Measurements from ENCODE around the gene SPEM1.

SPEM1 gene

DNA sequence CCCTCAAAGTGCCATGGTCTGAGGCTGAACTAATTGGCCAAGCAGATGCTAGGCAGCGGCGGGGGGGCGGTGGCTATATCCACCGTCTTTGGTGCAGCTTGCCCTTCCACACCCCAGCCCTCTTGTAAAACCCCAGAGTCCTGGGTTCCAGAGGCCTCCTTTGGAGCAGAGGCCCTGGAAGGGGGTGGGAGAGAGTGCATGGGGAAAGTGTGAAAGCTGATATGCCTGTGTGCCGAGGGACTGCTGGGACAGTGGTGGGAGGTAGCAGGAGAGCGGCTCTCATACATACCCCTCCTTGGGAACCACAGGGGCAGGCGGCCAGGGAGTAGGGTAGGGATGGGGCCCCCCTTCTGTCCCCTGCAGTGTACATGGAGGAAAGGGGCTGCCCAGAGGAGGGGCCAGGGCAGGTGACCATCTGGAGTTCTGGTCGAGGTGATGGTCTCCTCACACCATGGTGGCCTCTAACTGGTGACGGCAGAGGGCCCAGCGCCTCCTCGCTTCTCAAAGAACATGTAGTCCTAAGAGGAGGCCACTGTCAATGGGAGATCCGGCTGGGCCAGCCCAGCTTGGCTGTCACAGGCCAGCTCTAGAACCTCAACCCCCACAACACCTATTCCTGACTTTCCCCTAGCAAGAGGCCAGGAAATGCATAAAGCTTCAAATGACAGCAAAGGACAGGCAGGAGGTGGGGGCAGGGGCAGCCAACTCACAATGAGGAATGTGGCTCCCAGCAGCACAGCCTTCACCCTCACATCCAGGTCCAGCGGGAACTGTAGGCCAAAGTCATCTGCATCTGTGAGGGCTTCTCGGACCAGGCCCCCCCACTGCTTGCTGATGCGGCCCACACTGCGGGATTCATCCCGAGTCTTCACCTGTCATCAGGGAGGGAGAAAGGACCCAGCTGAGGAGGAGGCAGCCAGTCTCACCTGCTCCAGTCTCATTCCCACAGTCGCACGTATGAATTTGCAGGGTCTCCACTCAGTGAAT, 29.9 kb upstream of the SPEM1 start:
- Mint-ChIP-seq H3K27ac (peak overlapping the region; percentile 39 to 71), H3K4me1 (ENCODE audit: low read depth in 2 of 2) (peaks cover 22 to 24% of the 10 kb centered on the region in 2 donors), H3K27me3 (no peaks in the 10 kb centered on the region), H3K9me3 (no peaks in the 10 kb centered on the region), H3K4me3 (no peak overlapping the region), H3K36me3 (ENCODE audit: insufficient read depth) (peaks cover 29% of the 10 kb centered on the region)
- DNase-seq (no peak), ATAC-seq (replicated peaks) (no peak)

DNA sequence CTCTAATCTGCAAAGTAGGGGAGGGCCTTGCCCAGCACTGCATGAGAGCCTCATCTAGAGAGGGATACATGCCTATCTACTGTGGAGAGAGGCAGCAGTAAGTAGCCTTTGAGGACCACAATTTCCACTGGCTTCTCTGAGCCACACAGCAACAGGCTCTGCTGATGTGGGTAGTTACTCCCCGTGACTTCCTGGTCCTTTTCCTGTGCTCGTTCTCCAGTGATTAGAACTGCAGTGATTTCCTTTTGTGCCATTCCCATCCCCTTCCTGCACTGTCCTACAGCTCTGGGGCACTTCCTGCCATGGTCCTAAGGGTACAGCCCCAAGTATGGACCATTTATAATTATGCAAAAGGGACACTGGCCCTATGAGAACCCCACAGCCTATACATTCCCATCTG, 28.8 kb upstream of the SPEM1 start:
- ATAC-seq (replicated peaks) (no peak), DNase-seq (no peak)
- no peaks in the 10 kb centered on the region for H3K27me3 Mint-ChIP-seq
- H3K36me3 Mint-ChIP-seq (ENCODE audit: insufficient read depth), result peaks cover 29% of the 10 kb centered on the region
- H3K4me3 Mint-ChIP-seq, result no peak overlapping the region
- peak overlapping the region in 1 of 2 donors; percentile 63 for H3K27ac Mint-ChIP-seq
- H3K9me3 Mint-ChIP-seq, result no peaks in the 10 kb centered on the region
- H3K4me1 Mint-ChIP-seq (ENCODE audit: low read depth in 2 of 2), result peaks cover 22 to 24% of the 10 kb centered on the region in 2 donors

DNA sequence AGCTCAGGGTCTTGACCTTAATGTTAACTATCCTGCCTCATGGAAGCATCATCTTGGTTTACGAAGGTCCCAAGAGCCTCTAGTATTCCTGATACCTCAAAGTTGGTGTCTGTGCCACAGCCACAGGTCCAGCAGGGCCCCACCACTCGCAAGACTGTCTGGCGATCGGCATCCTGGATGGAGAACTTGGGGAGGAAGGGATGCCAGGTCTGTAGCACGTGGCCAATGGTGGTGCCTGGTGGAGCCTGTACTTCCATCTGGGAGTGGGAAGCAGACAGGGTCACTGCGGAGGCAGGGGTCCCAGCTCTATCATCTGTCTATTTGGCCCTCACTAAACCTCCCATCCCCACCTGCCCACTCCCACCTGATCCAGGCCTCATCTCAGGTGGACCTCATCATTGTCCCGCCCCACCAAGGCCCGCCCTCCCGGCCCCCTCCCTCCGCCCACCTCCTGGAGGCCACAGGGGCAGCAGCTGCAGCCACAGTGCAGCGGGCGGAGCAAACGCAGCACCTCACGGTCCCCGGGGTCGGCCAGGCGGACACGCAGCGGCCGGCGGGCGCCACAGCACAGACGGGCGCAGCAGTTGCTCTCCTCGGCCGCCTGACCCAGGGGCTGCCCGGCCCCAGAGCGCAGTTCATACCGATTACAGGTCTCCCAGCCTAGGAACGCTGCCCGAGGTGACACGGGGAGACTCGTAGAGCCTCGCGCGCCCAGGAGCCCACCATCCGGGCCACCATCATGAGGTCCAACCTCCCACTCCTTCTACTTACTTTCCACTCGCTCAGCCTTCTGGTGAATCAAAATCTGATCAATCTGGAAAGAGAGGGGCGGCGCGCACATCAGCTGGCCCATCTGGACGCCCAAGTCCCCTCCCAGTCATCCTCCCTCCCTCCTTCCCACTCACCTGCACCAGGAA, 27.2 kb upstream of the SPEM1 start:
- ATAC-seq (replicated peaks), result no peak
- Mint-ChIP-seq H3K9me3 (no peaks in the 10 kb centered on the region), H3K27me3 (no peaks in the 10 kb centered on the region), H3K27ac (peak overlapping the region; percentile 95 to 96), H3K36me3 (ENCODE audit: insufficient read depth) (peaks cover 24% of the 10 kb centered on the region), H3K4me1 (ENCODE audit: low read depth in 2 of 2) (peaks cover 20 to 24% of the 10 kb centered on the region in 2 donors), H3K4me3 (peak overlapping the region; percentile 92 to 97)
- DNase-seq, result no peak

DNA sequence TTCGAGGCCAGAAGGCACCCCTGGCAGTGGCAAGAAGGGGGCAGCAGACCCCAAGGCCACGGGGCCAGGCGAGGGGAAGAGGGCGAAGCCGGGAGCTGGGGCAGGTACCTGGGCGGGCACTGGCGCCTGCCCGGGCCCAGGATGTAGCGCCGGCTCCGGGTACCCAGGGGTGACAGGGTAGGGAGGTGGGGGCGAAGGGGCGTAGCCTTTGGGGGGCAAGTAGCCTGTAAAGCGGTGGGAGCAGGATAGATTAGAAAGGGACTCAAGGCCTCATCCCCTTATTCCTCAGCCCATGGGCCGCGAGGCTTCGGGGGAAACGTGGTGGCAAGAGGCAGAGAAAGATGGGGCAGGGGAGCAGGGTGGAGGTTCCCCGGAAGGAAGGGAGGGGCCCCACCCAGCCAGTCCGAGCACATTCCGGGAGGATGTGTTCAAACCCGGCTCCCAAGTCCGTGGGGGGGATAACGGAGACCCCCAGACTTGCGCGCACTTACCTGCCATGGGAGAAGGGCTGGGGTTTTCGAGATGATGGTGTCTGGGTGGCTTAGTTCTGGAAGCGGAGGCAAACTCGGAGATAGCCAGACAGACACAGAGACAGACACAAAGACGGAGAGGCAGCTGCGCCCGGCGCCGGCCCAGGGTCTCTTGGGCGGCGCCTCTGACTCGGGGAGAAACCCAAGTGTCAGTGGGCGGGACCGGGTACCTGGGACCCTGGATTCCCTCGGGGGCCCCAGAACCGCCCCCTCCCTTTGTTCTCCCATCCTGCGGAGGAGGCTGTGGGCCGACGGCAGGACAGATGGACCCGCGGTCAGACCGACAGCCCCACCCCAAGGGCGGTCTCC, 26.3 kb upstream of the SPEM1 start:
- H3K9me3 Mint-ChIP-seq, result no peaks in the 10 kb centered on the region
- ATAC-seq (replicated peaks) (peak; percentile 72), DNase-seq (peak in 2 of 3 experiments; percentile 69 to 70)
- no peaks in the 10 kb centered on the region for H3K27me3 Mint-ChIP-seq
- peaks cover 24% of the 10 kb centered on the region for H3K36me3 Mint-ChIP-seq (ENCODE audit: insufficient read depth)
- H3K4me1 Mint-ChIP-seq (ENCODE audit: low read depth in 2 of 2), result peaks cover 20 to 24% of the 10 kb centered on the region in 2 donors
- peak overlapping the region; percentile 95 to 96 for H3K27ac Mint-ChIP-seq
- peak overlapping the region; percentile 92 to 97 for H3K4me3 Mint-ChIP-seq

DNA sequence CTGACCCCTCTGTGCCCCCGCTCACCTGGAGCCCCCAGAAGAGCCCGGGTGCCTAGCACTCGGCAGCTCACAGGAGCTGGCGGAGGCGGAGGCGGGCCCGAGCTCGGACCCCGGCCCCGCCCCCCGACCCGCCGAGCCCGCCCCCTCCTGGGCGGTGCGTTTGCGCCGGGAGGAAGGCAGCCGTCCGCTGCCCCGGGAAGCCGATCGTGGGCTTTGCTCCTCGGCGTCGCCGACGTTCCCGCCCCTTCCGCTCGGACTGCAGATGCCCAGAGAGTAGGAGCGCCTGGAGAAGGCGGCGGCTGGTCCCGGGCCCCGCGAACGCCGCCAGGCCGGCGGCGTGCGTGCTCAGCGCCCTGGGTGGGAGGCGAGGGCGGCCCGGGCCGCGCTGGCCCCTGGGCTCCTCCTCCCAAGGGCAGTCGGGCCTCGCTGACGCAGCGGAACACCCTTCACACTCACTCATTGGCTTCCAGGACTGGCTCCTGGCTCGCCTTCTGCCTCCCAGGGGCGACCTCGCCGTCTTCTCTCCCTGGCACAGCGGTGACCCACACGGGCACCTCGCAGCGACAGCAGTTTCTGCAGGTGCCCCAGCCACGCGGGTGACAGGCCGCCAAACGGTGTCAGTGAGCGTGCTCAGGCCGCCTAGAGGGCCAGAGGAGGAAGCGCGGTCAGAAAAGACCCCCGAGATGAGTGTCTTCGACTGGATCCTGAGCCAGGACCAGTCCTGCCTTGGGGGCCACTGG, 25.5 kb upstream of the SPEM1 start, which contains the start of gene PLSCR3:
TSS of gene PLSCR3 (minus strand) at position 74 of the 740 bp plus-strand sequence. CDS start 415 bp downstream, outside the sequence.
- Mint-ChIP-seq H3K9me3 (no peaks in the 10 kb centered on the region), H3K27me3 (no peaks in the 10 kb centered on the region), H3K4me1 (ENCODE audit: low read depth in 2 of 2) (peaks cover 20 to 24% of the 10 kb centered on the region in 2 donors), H3K27ac (peak within 1 kb of the TSS; percentile 95 to 96), H3K36me3 (ENCODE audit: insufficient read depth) (peaks cover 20% of the 10 kb centered on the region), H3K4me3 (peak within 1 kb of the TSS; percentile 92 to 97)
- DNase-seq (peak; percentile 78 to 82 (median 82)), ATAC-seq (replicated peaks) (peak; percentile 86)

DNA sequence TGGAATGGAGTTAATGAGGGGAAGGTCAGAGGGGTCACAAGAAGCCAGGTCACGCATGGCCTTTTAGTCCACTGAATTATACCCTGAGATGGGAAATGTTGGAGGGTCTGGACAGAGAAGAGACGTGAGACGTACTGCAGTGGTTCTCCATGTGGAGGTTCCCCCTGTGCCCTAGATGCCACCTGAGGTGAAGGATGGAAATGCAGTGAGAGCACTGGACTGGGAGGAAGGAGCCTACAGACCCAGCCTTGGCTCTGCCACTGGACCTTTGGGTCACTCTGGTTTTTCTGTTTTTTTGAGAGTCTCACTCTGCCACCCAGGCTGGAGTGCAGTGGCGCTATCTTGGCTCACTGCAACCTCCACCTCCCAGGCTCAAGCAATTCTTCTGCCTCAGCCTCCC, 24.0 kb upstream of the SPEM1 start:
- ATAC-seq (replicated peaks), result no peak
- Mint-ChIP-seq H3K4me3 (no peak overlapping the region), H3K9me3 (no peaks in the 10 kb centered on the region), H3K4me1 (ENCODE audit: low read depth in 2 of 2) (peaks cover 15 to 21% of the 10 kb centered on the region in 2 donors), H3K27me3 (no peaks in the 10 kb centered on the region), H3K27ac (no peak overlapping the region), H3K36me3 (ENCODE audit: insufficient read depth) (peaks cover 12% of the 10 kb centered on the region)
- no peak for DNase-seq

DNA sequence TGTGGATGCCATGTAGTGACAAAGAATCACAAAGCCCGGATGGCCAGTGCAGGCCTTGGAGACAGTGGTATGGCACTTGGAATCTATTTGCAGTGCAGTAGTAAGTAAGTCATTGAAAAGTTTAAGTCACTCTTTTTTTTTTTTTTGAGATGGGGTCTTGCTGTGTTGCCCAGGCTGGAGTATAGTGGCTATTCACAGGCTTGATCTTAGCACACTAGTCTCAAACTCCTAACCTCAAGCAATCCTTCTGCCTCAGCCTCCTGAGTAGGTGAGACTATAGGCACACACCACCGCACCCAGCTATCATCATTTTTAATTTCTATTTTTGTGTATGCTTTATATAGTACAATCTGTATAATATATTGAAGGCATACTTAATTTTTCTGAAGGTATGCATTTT, 21.5 kb upstream of the SPEM1 start:
- no peaks in the 10 kb centered on the region for H3K27me3 Mint-ChIP-seq
- ATAC-seq (replicated peaks) (no peak), DNase-seq (no peak)
- no peak overlapping the region for H3K27ac Mint-ChIP-seq
- H3K4me3 Mint-ChIP-seq, result no peak overlapping the region
- H3K36me3 Mint-ChIP-seq (ENCODE audit: insufficient read depth), result peaks cover 3% of the 10 kb centered on the region
- peaks cover 12 to 16% of the 10 kb centered on the region in 2 donors for H3K4me1 Mint-ChIP-seq (ENCODE audit: low read depth in 2 of 2)
- H3K9me3 Mint-ChIP-seq, result no peaks in the 10 kb centered on the region

DNA sequence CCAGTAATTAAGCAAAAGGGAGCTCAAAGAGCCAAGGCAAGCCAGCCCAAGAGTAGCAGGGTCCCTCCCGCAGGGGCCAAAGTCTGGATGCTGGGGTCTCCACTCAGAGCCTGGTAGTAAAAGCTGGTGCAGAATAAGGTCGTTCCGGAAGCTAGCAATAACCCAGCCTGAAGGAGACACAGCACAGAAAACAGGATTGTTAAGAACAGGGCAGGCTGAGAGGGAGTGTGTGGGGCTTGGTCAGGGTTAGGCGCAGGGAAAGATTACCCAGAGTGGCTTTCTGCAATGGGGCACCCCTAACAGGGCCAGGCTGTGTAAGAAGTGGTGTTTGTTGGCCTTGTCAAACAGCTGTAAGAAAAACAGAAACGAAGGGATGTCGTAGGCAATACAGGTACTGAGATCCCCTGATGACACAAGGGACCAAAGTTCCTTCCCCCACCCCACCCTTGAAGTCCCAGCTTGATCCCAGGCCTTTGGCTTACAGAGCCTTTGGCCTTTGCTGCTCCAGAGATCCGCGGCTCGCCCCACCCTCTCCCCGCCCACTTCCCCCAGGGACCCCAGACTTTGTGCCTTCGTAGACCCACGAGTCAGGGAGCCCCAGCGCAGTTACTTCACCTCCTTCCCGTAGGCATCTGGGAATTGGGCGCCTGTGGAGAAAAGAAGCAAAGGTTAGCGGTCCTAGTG, 16.9 kb upstream of the SPEM1 start:
- no peaks in the 10 kb centered on the region for H3K9me3 Mint-ChIP-seq
- peaks cover 10 to 13% of the 10 kb centered on the region in 2 donors for H3K4me1 Mint-ChIP-seq (ENCODE audit: low read depth in 2 of 2)
- H3K27ac Mint-ChIP-seq, result peak overlapping the region in 1 of 2 donors; percentile 92
- DNase-seq (no peak), ATAC-seq (replicated peaks) (no peak)
- H3K27me3 Mint-ChIP-seq, result no peaks in the 10 kb centered on the region
- H3K36me3 Mint-ChIP-seq (ENCODE audit: insufficient read depth), result peaks cover 18% of the 10 kb centered on the region
- H3K4me3 Mint-ChIP-seq, result peak overlapping the region; percentile 91 to 95

DNA sequence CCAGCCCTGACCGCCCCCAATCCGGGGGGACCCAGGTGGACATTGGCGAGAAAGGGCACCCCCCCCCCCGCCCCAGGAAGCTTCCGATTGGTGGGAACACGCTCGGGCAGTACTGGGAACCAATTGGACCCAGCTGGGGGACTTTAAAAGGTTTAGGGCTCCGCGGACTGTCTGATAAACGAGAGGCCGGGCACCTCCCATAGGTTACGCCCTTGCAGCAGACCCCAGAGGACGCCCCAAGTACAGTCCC, 16.5 kb upstream of the SPEM1 start:
- DNase-seq (no peak), ATAC-seq (replicated peaks) (peak; percentile 19)
- Mint-ChIP-seq H3K27ac (peak overlapping the region in 1 of 2 donors; percentile 92), H3K36me3 (ENCODE audit: insufficient read depth) (peaks cover 18% of the 10 kb centered on the region), H3K4me3 (peak overlapping the region; percentile 91 to 95), H3K27me3 (no peaks in the 10 kb centered on the region), H3K4me1 (ENCODE audit: low read depth in 2 of 2) (peaks cover 10 to 13% of the 10 kb centered on the region in 2 donors), H3K9me3 (no peaks in the 10 kb centered on the region)

DNA sequence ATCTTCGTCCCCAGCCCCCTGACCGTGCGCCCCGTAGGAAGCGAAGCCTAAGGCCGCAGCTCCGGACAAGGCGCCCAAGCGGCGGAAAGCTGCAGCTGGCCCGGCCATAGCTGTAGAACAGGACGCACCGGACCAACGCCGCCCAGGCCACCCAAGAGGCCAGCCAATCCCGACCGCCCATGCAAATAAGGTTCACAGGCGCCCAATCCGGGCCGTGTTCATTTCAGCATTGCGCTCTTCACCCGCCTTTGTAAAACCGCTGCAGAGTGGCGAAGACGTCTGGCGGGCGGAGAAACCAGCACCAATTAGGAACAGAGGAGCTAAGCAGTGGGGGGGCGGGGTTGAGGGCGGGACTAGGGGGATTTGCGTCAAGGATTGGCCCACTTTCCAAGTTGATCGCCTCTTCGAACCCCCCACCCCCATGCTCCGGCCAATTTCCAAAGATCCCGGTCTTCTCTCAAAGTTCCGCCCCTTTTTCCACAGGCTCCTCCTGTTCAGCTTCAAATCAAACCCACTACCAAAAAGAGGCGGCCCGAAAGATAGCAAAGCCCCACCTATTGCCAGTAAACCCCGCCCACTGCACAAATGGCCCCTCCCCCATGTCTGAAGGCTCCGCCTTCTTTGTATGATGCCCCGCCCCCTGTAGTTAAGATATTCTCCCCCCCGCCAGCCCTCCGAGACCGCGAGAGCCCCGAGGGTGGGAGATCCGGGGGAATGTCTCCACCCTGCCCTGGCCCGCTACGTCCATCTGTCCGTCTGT, 16.0 kb upstream of the SPEM1 start, which contains the start of gene TMEM256:
TSS of gene TMEM256 (minus strand) at position 121 of the 760 bp plus-strand sequence. CDS start at position 108, 13 bp downstream.
- peak within 1 kb of the TSS; percentile 88 to 92 for H3K27ac Mint-ChIP-seq
- H3K4me1 Mint-ChIP-seq (ENCODE audit: low read depth in 2 of 2), result peaks cover 10 to 13% of the 10 kb centered on the region in 2 donors
- ATAC-seq (replicated peaks) (peak; percentile 87), DNase-seq (peak; percentile 88 to 91 (median 89))
- no peaks in the 10 kb centered on the region for H3K9me3 Mint-ChIP-seq
- H3K27me3 Mint-ChIP-seq, result no peaks in the 10 kb centered on the region
- peak within 1 kb of the TSS; percentile 91 to 95 for H3K4me3 Mint-ChIP-seq
- peaks cover 18% of the 10 kb centered on the region for H3K36me3 Mint-ChIP-seq (ENCODE audit: insufficient read depth)

DNA sequence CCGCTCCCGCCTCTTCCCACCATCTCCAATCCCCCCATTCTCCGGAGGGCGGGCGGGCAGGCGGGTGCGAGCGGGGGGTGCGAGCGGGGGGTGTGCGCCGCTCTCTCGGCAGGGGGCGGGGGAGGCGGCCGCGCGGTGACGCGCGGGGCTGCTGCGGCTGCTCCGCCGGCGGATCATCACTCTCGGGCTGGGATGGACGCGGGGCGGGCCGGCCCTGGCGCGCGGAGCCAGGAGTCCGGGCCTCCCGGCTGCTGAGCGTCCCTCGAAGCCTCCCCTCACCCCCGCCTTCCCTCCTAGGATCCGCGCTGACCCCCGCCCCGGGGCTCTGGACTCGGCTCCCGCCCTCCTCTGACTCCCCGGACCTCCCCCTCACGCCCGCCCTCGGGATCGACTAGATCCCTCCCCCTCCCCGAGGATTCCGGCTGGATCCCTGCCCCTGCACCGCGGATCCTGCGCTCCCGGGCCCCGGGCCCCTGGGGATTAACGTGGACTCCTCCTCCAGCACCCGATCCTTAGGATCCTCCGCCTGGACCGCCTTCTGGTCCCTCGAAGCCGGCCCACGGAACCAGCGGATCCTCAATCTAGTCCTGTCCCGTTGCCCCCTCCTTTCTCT, 15.3 kb upstream of the SPEM1 start:
- H3K4me3 Mint-ChIP-seq, result peak overlapping the region; percentile 91 to 95
- H3K36me3 Mint-ChIP-seq (ENCODE audit: insufficient read depth), result peaks cover 18% of the 10 kb centered on the region
- H3K27ac Mint-ChIP-seq, result peak overlapping the region; percentile 88 to 92
- H3K9me3 Mint-ChIP-seq, result no peaks in the 10 kb centered on the region
- H3K27me3 Mint-ChIP-seq, result no peaks in the 10 kb centered on the region
- peaks cover 10 to 13% of the 10 kb centered on the region in 2 donors for H3K4me1 Mint-ChIP-seq (ENCODE audit: low read depth in 2 of 2)
- peak; percentile 56 for ATAC-seq (replicated peaks)
- DNase-seq, result no peak

All from effector memory CD8-positive, alpha-beta T cell (primary cell).